Measurements from ENCODE around the gene LCT. TPM values are rescaled to one million over a fixed set of nuclear protein-coding genes. Genes with fewer than 3 reads are reported as not detected.

LCT gene
- total and polyA plus RNA-seq, 8 donors = 0.07 to 0.24 (median 0.15) TPM

- DNase-seq (peak; percentile 32 to 86 (median 60)), ATAC-seq (peak; percentile 75)
- no peaks in the 10 kb centered on the region for H3K27me3 ChIP-seq
Measured at GRCh38 chr2:135875491-135876065, 38.6 kb upstream of the LCT start.

GRCh38 chr2:135874777-135875365, 37.9 kb upstream of the LCT start:
- peaks cover 0 to 22% of the 10 kb centered on the region in 2 donors for H3K4me1 ChIP-seq
- peak overlapping the region; percentile 84 to 90 for H3K4me3 ChIP-seq
- intact Hi-C loops (cut with DNase I) = no loop called here
- no peak for ATAC-seq
- no peaks in the 10 kb centered on the region for H3K9me3 ChIP-seq
- H3K27ac ChIP-seq = no peak overlapping the region
- peaks cover 0 to 24% of the 10 kb centered on the region in 2 donors for H3K36me3 ChIP-seq
- H3K27me3 ChIP-seq = no peaks in the 10 kb centered on the region
- TF ChIP-seq CTCF (IDR thresholded peaks at IDR 0.05) = no peak
- no peak for DNase-seq

More at GRCh38 chr2:135875491-135876065, 38.6 kb upstream of the LCT start:
- Histone ChIP-seq H3K4me1 (peaks cover 0 to 22% of the 10 kb centered on the region in 2 donors), H3K9me3 (no peaks in the 10 kb centered on the region), H3K36me3 (peaks cover 0 to 19% of the 10 kb centered on the region in 2 donors), H3K4me3 (peak overlapping the region; percentile 84 to 90), H3K27ac (peak overlapping the region; percentile 81 to 88)
- no peak for TF ChIP-seq CTCF (IDR thresholded peaks at IDR 0.05)
- intact Hi-C loops (cut with DNase I) = no loop called here

DNA sequence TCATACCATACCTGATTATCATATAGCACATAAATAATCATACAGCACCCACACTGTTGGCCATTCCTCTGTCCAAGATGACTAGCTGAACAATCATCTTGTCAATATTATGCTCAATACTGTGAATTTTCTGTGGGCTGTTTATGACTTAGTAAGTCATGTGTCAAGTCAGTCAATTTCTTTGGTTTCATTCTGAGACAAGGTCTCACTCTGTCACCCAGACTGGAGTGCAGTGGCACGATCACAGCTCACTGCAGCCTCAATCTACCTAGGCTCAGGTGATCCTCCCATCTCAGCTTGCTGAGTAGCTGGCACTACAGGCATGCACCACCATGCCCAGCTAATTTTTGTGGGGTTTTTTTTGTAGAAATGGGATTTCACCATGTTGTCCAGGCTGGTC, 33.6 kb upstream of the LCT start:
- peaks cover 0 to 14% of the 10 kb centered on the region in 2 donors for H3K4me1 ChIP-seq
- no peaks in the 10 kb centered on the region for H3K27me3 ChIP-seq
- ATAC-seq (no peak), DNase-seq (no peak)
- TF ChIP-seq CTCF (IDR thresholded peaks at IDR 0.05) = no peak
- no peak overlapping the region for H3K27ac ChIP-seq
- peaks cover 0 to 67% of the 10 kb centered on the region in 2 donors for H3K36me3 ChIP-seq
- H3K4me3 ChIP-seq = no peak overlapping the region
- no peaks in the 10 kb centered on the region for H3K9me3 ChIP-seq
- intact Hi-C loops (cut with DNase I) = no loop called here

DNA sequence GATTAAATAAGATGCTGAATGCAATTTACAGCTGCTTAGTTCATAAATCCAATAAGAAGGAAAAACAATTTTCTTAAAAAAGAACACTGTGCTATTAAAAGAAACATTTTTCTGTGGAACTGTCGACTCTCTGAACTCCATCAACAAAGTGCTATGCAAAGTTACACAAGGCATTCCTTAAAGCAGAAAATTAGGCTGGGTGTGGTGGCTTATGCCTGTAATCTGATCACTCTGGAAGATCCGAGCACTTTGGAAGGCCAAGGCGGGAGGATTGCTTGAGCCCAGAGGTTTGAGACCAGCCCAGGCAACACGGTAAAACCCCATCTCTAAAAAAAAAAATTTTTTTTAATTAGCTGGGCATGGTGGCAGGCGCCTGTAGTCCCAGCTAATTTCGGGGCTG, 26.2 kb upstream of the LCT start:
- Histone ChIP-seq H3K27ac (no peak overlapping the region), H3K4me3 (no peak overlapping the region), H3K27me3 (no peaks in the 10 kb centered on the region), H3K4me1 (no peaks in the 10 kb centered on the region), H3K36me3 (peaks cover 0 to 85% of the 10 kb centered on the region in 2 donors), H3K9me3 (no peaks in the 10 kb centered on the region)
- intact Hi-C loops (cut with DNase I) = no loop called here
- DNase-seq (no peak), ATAC-seq (no peak)
- no peak for TF ChIP-seq CTCF (IDR thresholded peaks at IDR 0.05)

- DNase-seq (no peak), ATAC-seq (no peak)
- intact Hi-C loops (cut with DNase I) = no loop called here
- TF ChIP-seq CTCF (IDR thresholded peaks at IDR 0.05) = no peak
- H3K27me3 ChIP-seq = no peaks in the 10 kb centered on the region
- no peak overlapping the region for H3K4me3 ChIP-seq
- no peaks in the 10 kb centered on the region for H3K4me1 ChIP-seq
- H3K9me3 ChIP-seq = no peaks in the 10 kb centered on the region
- H3K36me3 ChIP-seq = peaks cover 0 to 85% of the 10 kb centered on the region in 2 donors
- no peak overlapping the region for H3K27ac ChIP-seq
Measured at GRCh38 chr2:135862718-135863117, 25.7 kb upstream of the LCT start.

Data from left lung (tissue), 10 donors.